ENCODE data around the gene MRAS.

GRCh38 chr3:138325990-138326389, 22.4 kb upstream of the MRAS start:
- TF ChIP-seq CTCF (conservative IDR thresholded peaks at IDR 0.05 in 1 of 2, IDR thresholded peaks at IDR 0.05 in 1 of 2; ENCODE audit: extremely low read depth in 1 of 2, insufficient read depth in 1 of 2, low read depth in 1 of 2, low read length in 2 of 2) (no peak), EZH2 (IDR thresholded peaks at IDR 0.05; ENCODE audit: borderline replicate concordance, low read length) (no peak)

Data from mammary epithelial cell (primary cell).